ENCODE data around the gene ELMOD1. TPM values are rescaled to one million over a fixed set of nuclear protein-coding genes. Genes with fewer than 3 reads are reported as not detected.

The ELMOD1 gene
- total RNA-seq, 4 donors from 2014 or later = 0.70 to 3.7 (median 1.6) TPM

- Histone ChIP-seq H3K27ac (no peak overlapping the region), H3K27me3 (no peaks in the 10 kb centered on the region), H3K9me3 (no peaks in the 10 kb centered on the region), H3K4me3 (no peak overlapping the region), H3K4me1 (no peaks in the 10 kb centered on the region), H3K36me3 (no peaks in the 10 kb centered on the region)
- intact Hi-C loops (cut with DNase I; ENCODE audit: low total_unique reads) (no loop called here), in situ Hi-C loops (cut with MboI; ENCODE audit: low sequenced_read_pairs in 4 of 4) (no loop called here)
- ATAC-seq = no peak
- TF ChIP-seq POLR2A (IDR thresholded peaks at IDR 0.05) = no peak
- TF ChIP-seq CTCF (IDR thresholded peaks at IDR 0.05 in 4 of 5, conservative IDR thresholded peaks at IDR 0.05 in 1 of 5) = no peak
- DNase-seq = no peak
Observed at GRCh38 chr11:107676336-107677057, 85.5 kb downstream of the ELMOD1 start.

DNA sequence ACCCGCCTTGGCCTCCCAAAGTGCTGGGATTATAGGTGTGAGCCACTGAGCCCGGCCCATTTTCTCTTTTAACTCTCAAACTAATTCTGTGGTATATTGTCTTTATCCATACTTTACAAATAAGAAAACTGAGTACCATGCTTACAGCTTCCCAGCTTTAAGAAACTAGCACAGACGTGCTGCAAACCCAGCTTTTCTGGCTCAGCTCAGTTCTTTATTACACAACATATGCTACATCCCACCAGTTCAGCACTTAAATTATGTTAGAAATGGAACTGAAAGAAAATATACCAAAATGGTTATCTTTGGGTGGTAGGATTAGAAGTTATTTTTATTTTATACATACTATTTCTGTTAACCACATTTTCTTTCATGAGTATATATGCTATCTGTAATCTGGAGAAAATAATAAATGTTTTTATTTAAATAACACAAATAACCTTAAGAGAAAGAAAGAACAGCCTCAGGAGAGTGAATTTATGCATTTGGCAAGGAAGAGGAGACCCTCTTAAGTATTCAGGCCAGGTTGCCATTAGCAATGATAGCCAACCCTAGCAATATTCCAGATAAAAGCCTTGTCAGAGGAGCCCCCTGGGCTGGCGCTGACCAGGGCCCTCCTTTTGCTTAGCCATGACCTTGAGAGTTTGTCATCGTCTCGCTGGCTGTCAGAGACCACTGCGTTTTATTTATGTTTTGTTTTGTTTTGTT is 87.1 kb downstream of the ELMOD1 start:
- H3K4me3 ChIP-seq = no peak overlapping the region
- ATAC-seq (no peak), DNase-seq (no peak)
- no peaks in the 10 kb centered on the region for H3K4me1 ChIP-seq
- H3K27me3 ChIP-seq = no peaks in the 10 kb centered on the region
- intact Hi-C loops (cut with DNase I; ENCODE audit: low total_unique reads) (no loop called here), in situ Hi-C loops (cut with MboI; ENCODE audit: low sequenced_read_pairs in 4 of 4) (no loop called here)
- H3K27ac ChIP-seq = no peak overlapping the region
- H3K36me3 ChIP-seq = no peaks in the 10 kb centered on the region
- TF ChIP-seq CTCF (IDR thresholded peaks at IDR 0.05 in 4 of 5, conservative IDR thresholded peaks at IDR 0.05 in 1 of 5) (no peak), POLR2A (IDR thresholded peaks at IDR 0.05) (no peak)
- no peaks in the 10 kb centered on the region for H3K9me3 ChIP-seq

DNA sequence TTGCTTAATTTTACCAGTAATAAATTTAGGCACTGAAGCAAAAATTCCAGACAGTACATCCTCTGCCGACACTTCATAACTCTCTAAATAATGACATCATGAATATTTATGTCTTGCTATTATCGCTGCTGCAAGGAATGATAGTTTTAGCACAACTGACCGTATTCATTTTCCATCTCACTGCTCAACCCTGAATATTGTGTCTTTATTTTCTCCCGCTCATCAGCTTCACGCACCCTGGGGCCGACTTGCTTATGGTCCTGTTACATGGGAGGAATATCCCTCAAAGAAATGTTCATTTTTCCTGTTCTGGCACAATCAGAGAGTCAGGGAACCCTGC is 87.7 kb downstream of the ELMOD1 start:
- intact Hi-C loops (cut with DNase I; ENCODE audit: low total_unique reads) (no loop called here), in situ Hi-C loops (cut with MboI; ENCODE audit: low sequenced_read_pairs in 4 of 4) (no loop called here)
- ATAC-seq (no peak), DNase-seq (no peak)
- no peaks in the 10 kb centered on the region for H3K36me3 ChIP-seq
- H3K4me1 ChIP-seq = no peaks in the 10 kb centered on the region
- H3K9me3 ChIP-seq = no peaks in the 10 kb centered on the region
- H3K4me3 ChIP-seq = no peak overlapping the region
- no peak for TF ChIP-seq POLR2A (IDR thresholded peaks at IDR 0.05)
- TF ChIP-seq CTCF (IDR thresholded peaks at IDR 0.05 in 4 of 5, conservative IDR thresholded peaks at IDR 0.05 in 1 of 5) = no peak
- H3K27me3 ChIP-seq = no peaks in the 10 kb centered on the region
- no peak overlapping the region for H3K27ac ChIP-seq

DNA sequence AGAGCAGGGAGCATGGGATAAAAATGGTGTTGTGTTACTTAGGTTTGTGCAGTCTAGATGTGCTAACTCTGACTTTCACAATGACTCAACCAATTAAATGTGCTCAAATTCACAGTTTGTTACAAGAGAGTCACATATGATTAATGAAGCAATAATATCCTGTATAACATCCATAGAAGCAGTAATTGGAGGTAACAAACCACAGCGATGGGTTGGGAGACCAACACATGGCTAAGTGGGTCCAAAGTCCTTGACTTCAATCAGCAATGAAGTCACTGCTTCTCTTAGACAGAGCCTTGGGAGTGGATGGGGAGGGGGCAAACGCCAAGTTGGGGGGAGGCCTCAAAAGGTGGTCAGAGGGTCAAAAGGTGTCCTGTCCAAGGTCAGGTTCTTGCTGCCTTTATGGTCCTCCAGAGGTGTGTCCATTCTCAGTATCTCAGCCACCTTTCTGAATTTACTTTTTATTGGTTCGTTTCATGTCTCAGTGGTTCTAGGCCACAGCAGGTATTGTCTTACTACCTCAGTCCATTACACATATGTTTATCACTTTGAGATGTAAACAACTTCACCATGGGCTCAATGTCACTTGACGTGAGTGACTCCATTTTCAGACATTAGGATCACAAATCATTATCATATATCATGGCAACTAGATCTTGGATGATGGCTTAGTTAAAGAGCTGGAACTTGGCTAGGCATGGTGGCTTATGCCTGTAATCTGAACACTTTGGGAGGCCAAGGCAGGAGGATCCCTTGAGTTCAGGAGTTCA is 88.5 kb downstream of the ELMOD1 start:
- no peaks in the 10 kb centered on the region for H3K27me3 ChIP-seq
- H3K4me1 ChIP-seq = no peaks in the 10 kb centered on the region
- intact Hi-C loops (cut with DNase I; ENCODE audit: low total_unique reads) (no loop called here), in situ Hi-C loops (cut with MboI; ENCODE audit: low sequenced_read_pairs in 4 of 4) (loop anchor here in 2 of 4 donors (5.0 to 10.0 kb wide), 3 partner anchors 95 to 105 kb away; no protein-coding TSS in a partner anchor)
- DNase-seq = no peak
- ATAC-seq = no peak
- H3K36me3 ChIP-seq = no peaks in the 10 kb centered on the region
- H3K27ac ChIP-seq = no peak overlapping the region
- H3K9me3 ChIP-seq = no peaks in the 10 kb centered on the region
- H3K4me3 ChIP-seq = no peak overlapping the region
- TF ChIP-seq CTCF (IDR thresholded peaks at IDR 0.05 in 4 of 5, conservative IDR thresholded peaks at IDR 0.05 in 1 of 5) = no peak
- no peak for TF ChIP-seq POLR2A (IDR thresholded peaks at IDR 0.05)

All from gastrocnemius medialis (tissue), 4 donors.